Upper lobe of left lung (tissue), 6 donors: ENCODE data around the gene C10orf71. TPM values are rescaled to one million over a fixed set of nuclear protein-coding genes. Genes with fewer than 3 reads are reported as not detected.

ENCODE experiments used
- ATAC-seq, 2 donors: fragments of 200-7000 bp; cut with Tn5 transposase; one replicate each; pipeline ENCODE4 v1.9.1; 2022; ENCODE audit warnings: mild to moderate bottlenecking in 2 of 2, moderate library complexity in 2 of 2; ENCODE audit not compliant: low FRiP score in 2 of 2
- DNase-seq, 2 donors: peaks; one replicate each; pipeline ENCODE4 v3.0.0-alpha.2; 2019 to 2020
- H3K27ac ChIP-seq, 4 donors: fragments of 200-600 bp; sonication (generic); one replicate each; pipeline ENCODE4 v1.5.1; 2016 to 2019
- H3K27me3 ChIP-seq, 4 donors: fragments of 200-600 bp; sonication (generic); one replicate each; pipeline ENCODE4 v1.5.1; 2017 to 2019
- H3K36me3 ChIP-seq, 4 donors: fragments of 200-600 bp; sonication (generic); one replicate each; pipeline ENCODE4 v1.5.1; 2016 to 2019
- H3K4me1 ChIP-seq, 4 donors: fragments of 200-600 bp; sonication (generic); one replicate each; pipeline ENCODE4 v1.5.1; 2018 to 2019
- H3K4me3 ChIP-seq, 4 donors: fragments of 200-600 bp; sonication (generic); one replicate each; pipeline ENCODE4 v1.5.1; 2017 to 2019; ENCODE audit warnings: mild to moderate bottlenecking in 2 of 4, moderate library complexity in 1 of 4
- H3K9me3 ChIP-seq, 4 donors: fragments of 200-600 bp; sonication (generic); one replicate each; pipeline ENCODE4 v1.5.1; 2018 to 2019
- CTCF ChIP-seq, 6 experiments: fragments of 450-650 bp in 4 of 6; fragments of 200-600 bp in 2 of 6; sonication (generic) in 2 of 6; IDR thresholded peaks; one replicate each; pipeline ENCODE4 v1.5.1; 2016 to 2019; ENCODE audit warnings: antibody characterized with exemption in 6 of 6
- EP300 ChIP-seq, 4 donors: sonication (generic); formaldehyde crosslinking; IDR thresholded peaks; one replicate each; pipeline ENCODE4 v1.5.1; 2017; ENCODE audit warnings: antibody characterized with exemption in 4 of 4, control low read depth in 2 of 4
- POLR2A ChIP-seq, 4 donors: fragments of 450-650 bp; IDR thresholded peaks; one replicate each; pipeline ENCODE4 v1.5.1; 2016 to 2017; ENCODE audit warnings: antibody characterized with exemption in 4 of 4, mild to moderate bottlenecking in 2 of 4
- POLR2AphosphoS5 ChIP-seq, 2 donors: sonication (generic); formaldehyde crosslinking; IDR thresholded peaks; one replicate each; pipeline ENCODE4 v1.5.1; 2017; ENCODE audit warnings: antibody characterized with exemption in 2 of 2
- WGBS, 2 donors: methylation state at CpG; one replicate each; pipeline ENCODE4 v1.1.5; 2017 to 2018; 5-methylcytosine and 5-hydroxymethylcytosine counted together
- total RNA-seq, 6 donors: library from RNA; depleted of rRNA in 4 of 6; stranded (reverse); fragments of >200 nt in 4 of 6; gene quantifications; one replicate each; pipeline versions ENCODE4 v1.1.0 to v1.2.1, GENCODE V29; 2016 to 2021
- donor health status: DM: no; HTN: no; CAD: no; lungs with moderate emphysema.
- donor health status: DM: no; HTN: yes; CAD: no; lungs with severe emphysema.

Gene C10orf71
- total RNA-seq, 6 donors from 2014 or later: not detected

GRCh38 chr10:49331431-49331830 lies 32.5 kb downstream of the C10orf71 start:
- H3K27me3 ChIP-seq: no peaks in the 10 kb centered on the region
- no peaks in the 10 kb centered on the region for H3K36me3 ChIP-seq
- no peak overlapping the region for H3K27ac ChIP-seq
- no peaks in the 10 kb centered on the region for H3K4me1 ChIP-seq
- no peak for ATAC-seq
- 60 to 89% methylated on average over 3 of the region's 3 CpGs for WGBS, 2 donors
- H3K9me3 ChIP-seq: no peaks in the 10 kb centered on the region
- H3K4me3 ChIP-seq: no peak overlapping the region
- DNase-seq: peak in 1 of 2 donors; percentile 17
- TF ChIP-seq CTCF (IDR thresholded peaks at IDR 0.05): no peak
- no peak for TF ChIP-seq EP300 (IDR thresholded peaks at IDR 0.05)
- TF ChIP-seq POLR2AphosphoS5 (IDR thresholded peaks at IDR 0.05): no peak
- no peak for TF ChIP-seq POLR2A (IDR thresholded peaks at IDR 0.05)

GRCh38 chr10:49332333-49332732 lies 33.4 kb downstream of the C10orf71 start:
- TF ChIP-seq POLR2AphosphoS5 (IDR thresholded peaks at IDR 0.05): no peak
- DNase-seq (no peak), ATAC-seq (no peak)
- H3K4me1 ChIP-seq: no peaks in the 10 kb centered on the region
- no peak overlapping the region for H3K27ac ChIP-seq
- WGBS, 2 donors: 79 to 83% methylated on average over 4 of the region's 4 CpGs
- H3K4me3 ChIP-seq: no peak overlapping the region
- H3K9me3 ChIP-seq: no peaks in the 10 kb centered on the region
- H3K27me3 ChIP-seq: no peaks in the 10 kb centered on the region
- no peaks in the 10 kb centered on the region for H3K36me3 ChIP-seq

GRCh38 chr10:49332768-49333167 lies 33.8 kb downstream of the C10orf71 start:
- Histone ChIP-seq H3K27me3 (no peaks in the 10 kb centered on the region), H3K9me3 (no peaks in the 10 kb centered on the region), H3K4me1 (no peaks in the 10 kb centered on the region), H3K36me3 (no peaks in the 10 kb centered on the region), H3K27ac (no peak overlapping the region), H3K4me3 (no peak overlapping the region)
- WGBS, 2 donors: 90 to 93% methylated on average over 6 of the region's 6 CpGs
- DNase-seq: no peak
- no peak for ATAC-seq
- TF ChIP-seq CTCF (IDR thresholded peaks at IDR 0.05): no peak
- no peak for TF ChIP-seq POLR2AphosphoS5 (IDR thresholded peaks at IDR 0.05)
- TF ChIP-seq POLR2A (IDR thresholded peaks at IDR 0.05): no peak
- TF ChIP-seq EP300 (IDR thresholded peaks at IDR 0.05): no peak

GRCh38 chr10:49333192-49333591 lies 34.2 kb downstream of the C10orf71 start:
- H3K4me1 ChIP-seq: no peaks in the 10 kb centered on the region
- ATAC-seq (no peak), DNase-seq (no peak)
- no peak for TF ChIP-seq CTCF (IDR thresholded peaks at IDR 0.05)
- no peak for TF ChIP-seq POLR2AphosphoS5 (IDR thresholded peaks at IDR 0.05)
- TF ChIP-seq POLR2A (IDR thresholded peaks at IDR 0.05): no peak
- TF ChIP-seq EP300 (IDR thresholded peaks at IDR 0.05): no peak
- H3K27me3 ChIP-seq: no peaks in the 10 kb centered on the region
- no peaks in the 10 kb centered on the region for H3K9me3 ChIP-seq
- no peak overlapping the region for H3K27ac ChIP-seq
- H3K4me3 ChIP-seq: no peak overlapping the region
- H3K36me3 ChIP-seq: no peaks in the 10 kb centered on the region
- 90 to 94% methylated on average over 6 of the region's 6 CpGs for WGBS, 2 donors

GRCh38 chr10:49334964-49335363 lies 36.0 kb downstream of the C10orf71 start:
- no peak overlapping the region for H3K4me3 ChIP-seq
- TF ChIP-seq CTCF (IDR thresholded peaks at IDR 0.05) (no peak), EP300 (IDR thresholded peaks at IDR 0.05) (no peak), POLR2A (IDR thresholded peaks at IDR 0.05) (no peak), POLR2AphosphoS5 (IDR thresholded peaks at IDR 0.05) (no peak)
- no peaks in the 10 kb centered on the region for H3K4me1 ChIP-seq
- H3K27ac ChIP-seq: no peak overlapping the region
- ATAC-seq (no peak), DNase-seq (no peak)
- H3K36me3 ChIP-seq: no peaks in the 10 kb centered on the region
- H3K27me3 ChIP-seq: no peaks in the 10 kb centered on the region
- no peaks in the 10 kb centered on the region for H3K9me3 ChIP-seq
